DOHH2 (cell line): Measurements from ENCODE around the gene SLC22A4.

Source experiments
- H3F3A ChIP-seq: fragments of 200-600 bp; sonication (generic), shearing (Covaris generic); 2 replicates; pipeline ENCODE4 v1.6.0; 2016; ENCODE audit warnings: antibody characterized with exemption, mild to moderate bottlenecking; ENCODE audit not compliant: control insufficient read depth, insufficient read depth
- H3K27ac ChIP-seq: fragments of 200-600 bp; sonication (generic); 2 replicates; pipeline ENCODE4 v1.5.1; 2014; ENCODE audit warnings: low read depth, mild to moderate bottlenecking, low read length, moderate library complexity
- H3K27me3 ChIP-seq: fragments of 200-600 bp; sonication (generic); 2 replicates; pipeline ENCODE4 v1.6.1; 2014; ENCODE audit warnings: mild to moderate bottlenecking, low read length, mixed read lengths; ENCODE audit not compliant: control insufficient read depth
- H3K36me3 ChIP-seq: fragments of 200-600 bp; sonication (generic); 2 replicates; pipeline ENCODE4 v1.6.1; 2014; ENCODE audit warnings: mild to moderate bottlenecking, low read length, moderate library complexity, mixed read lengths; ENCODE audit not compliant: control insufficient read depth
- H3K4me1 ChIP-seq: fragments of 200-600 bp; sonication (generic); 2 replicates; pipeline ENCODE4 v1.6.1; 2014; ENCODE audit warnings: mild to moderate bottlenecking, low read length, mixed read lengths; ENCODE audit not compliant: control insufficient read depth
- H3K4me2 ChIP-seq: fragments of 200-600 bp; sonication (generic); 2 replicates; pipeline ENCODE4 v1.6.0; 2014; ENCODE audit warnings: mild to moderate bottlenecking, low read length, moderate library complexity
- H3K4me3 ChIP-seq: fragments of 200-600 bp; sonication (generic); 2 replicates; pipeline ENCODE4 v1.5.1; 2014; ENCODE audit warnings: mild to moderate bottlenecking, low read length, mixed read lengths
- H3K79me2 ChIP-seq: fragments of 200-600 bp; sonication (generic); 2 replicates; pipeline ENCODE4 v1.6.1; 2014; ENCODE audit warnings: mild to moderate bottlenecking, low read length, mixed read lengths; ENCODE audit not compliant: control insufficient read depth
- H3K9me2 ChIP-seq: fragments of 200-600 bp; sonication (generic); replicated peaks from 2 replicates; pipeline ENCODE4 v1.6.1; 2014; ENCODE audit warnings: mild to moderate bottlenecking, low read length, mixed read lengths; ENCODE audit not compliant: control insufficient read depth
- H3K9me3 ChIP-seq: fragments of 200-600 bp; sonication (generic); 2 replicates; pipeline ENCODE4 v1.6.1; 2014; ENCODE audit warnings: antibody characterized with exemption, low read length, mixed read lengths; ENCODE audit not compliant: control insufficient read depth, insufficient read depth
- H4K20me1 ChIP-seq: fragments of 200-600 bp; sonication (generic); 2 replicates; pipeline ENCODE4 v1.6.0; 2014; ENCODE audit warnings: low read depth, mild to moderate bottlenecking, antibody characterized with exemption, low read length, moderate library complexity; ENCODE audit not compliant: control insufficient read depth, insufficient read depth
- EZH2phosphoT487 ChIP-seq: fragments of 200-600 bp; sonication (generic); IDR thresholded peaks from 2 replicates; pipeline ENCODE4 v1.6.1; 2017; ENCODE audit warnings: borderline replicate concordance, mild to moderate bottlenecking, antibody characterized with exemption, low read length, moderate library complexity, mixed read lengths
- TF ChIP-seq, protein P1 (sequence below): fragments of 200-600 bp; sonication (generic); IDR thresholded peaks from one replicate; pipeline ENCODE4 v1.5.1; 2014; ENCODE audit warnings: antibody characterized with exemption, mild to moderate bottlenecking, low read depth, low read length; ENCODE audit not compliant: poor library complexity, severe bottlenecking

The SLC22A4 gene

DNA sequence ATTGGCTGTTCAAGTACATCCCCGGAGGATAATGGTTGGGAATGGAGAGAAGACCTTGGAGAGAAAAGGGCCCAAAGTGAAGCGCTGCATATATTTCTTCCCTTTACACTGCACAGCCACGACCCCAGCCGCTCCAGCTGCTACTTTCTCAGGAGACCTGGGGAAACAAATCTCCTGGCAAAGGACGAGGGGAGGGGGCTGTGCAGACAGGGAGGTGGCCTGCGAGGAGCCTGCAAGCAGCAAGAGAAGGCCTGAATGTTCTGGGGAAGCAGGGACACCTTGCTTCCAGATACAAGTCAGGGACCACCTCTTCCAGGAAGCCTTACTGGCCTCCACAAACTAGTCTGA lies 37.4 kb upstream of the SLC22A4 start:
- no peaks in the 10 kb centered on the region for H3K79me2 ChIP-seq
- no peak overlapping the region for H3K4me2 ChIP-seq
- no peak for TF ChIP-seq EZH2phosphoT487
- TF ChIP-seq, protein P1, sequence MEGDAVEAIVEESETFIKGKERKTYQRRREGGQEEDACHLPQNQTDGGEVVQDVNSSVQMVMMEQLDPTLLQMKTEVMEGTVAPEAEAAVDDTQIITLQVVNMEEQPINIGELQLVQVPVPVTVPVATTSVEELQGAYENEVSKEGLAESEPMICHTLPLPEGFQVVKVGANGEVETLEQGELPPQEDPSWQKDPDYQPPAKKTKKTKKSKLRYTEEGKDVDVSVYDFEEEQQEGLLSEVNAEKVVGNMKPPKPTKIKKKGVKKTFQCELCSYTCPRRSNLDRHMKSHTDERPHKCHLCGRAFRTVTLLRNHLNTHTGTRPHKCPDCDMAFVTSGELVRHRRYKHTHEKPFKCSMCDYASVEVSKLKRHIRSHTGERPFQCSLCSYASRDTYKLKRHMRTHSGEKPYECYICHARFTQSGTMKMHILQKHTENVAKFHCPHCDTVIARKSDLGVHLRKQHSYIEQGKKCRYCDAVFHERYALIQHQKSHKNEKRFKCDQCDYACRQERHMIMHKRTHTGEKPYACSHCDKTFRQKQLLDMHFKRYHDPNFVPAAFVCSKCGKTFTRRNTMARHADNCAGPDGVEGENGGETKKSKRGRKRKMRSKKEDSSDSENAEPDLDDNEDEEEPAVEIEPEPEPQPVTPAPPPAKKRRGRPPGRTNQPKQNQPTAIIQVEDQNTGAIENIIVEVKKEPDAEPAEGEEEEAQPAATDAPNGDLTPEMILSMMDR, result no peak
- no peaks in the 10 kb centered on the region for H3K36me3 ChIP-seq
- H3K9me2 ChIP-seq, result no peaks in the 10 kb centered on the region
- H3K9me3 ChIP-seq, result no peaks in the 10 kb centered on the region
- H3K4me3 ChIP-seq, result no peak overlapping the region
- no peak overlapping the region for H3K27ac ChIP-seq
- peaks cover 3% of the 10 kb centered on the region; the same call in 1 of the 2 replicates for H3K27me3 ChIP-seq
- H3F3A ChIP-seq, result no peaks in the 10 kb centered on the region
- no peaks in the 10 kb centered on the region for H4K20me1 ChIP-seq
- H3K4me1 ChIP-seq, result no peaks in the 10 kb centered on the region

- Histone ChIP-seq H3K9me2 (no peaks in the 10 kb centered on the region), H3K79me2 (no peaks in the 10 kb centered on the region), H3K9me3 (no peaks in the 10 kb centered on the region), H3K36me3 (no peaks in the 10 kb centered on the region), H3K4me3 (no peak within 1 kb of the TSS), H3K4me1 (no peaks in the 10 kb centered on the region), H3K27ac (no peak within 1 kb of the TSS), H3F3A (no peaks in the 10 kb centered on the region), H3K27me3 (peaks cover 3% of the 10 kb centered on the region; the same call in 1 of the 2 replicates), H3K4me2 (no peak within 1 kb of the TSS), H4K20me1 (no peaks in the 10 kb centered on the region)
- TF ChIP-seq, protein P1, result no peak
- no peak for TF ChIP-seq EZH2phosphoT487
Observed at GRCh38 chr5:132257131-132258101, 36.8 kb upstream of the SLC22A4 start, which contains the start of gene PDLIM4. Gene PDLIM4 (plus strand): TSS chr5:132257696. CDS start chr5:132257735, 39 bp downstream.

DNA sequence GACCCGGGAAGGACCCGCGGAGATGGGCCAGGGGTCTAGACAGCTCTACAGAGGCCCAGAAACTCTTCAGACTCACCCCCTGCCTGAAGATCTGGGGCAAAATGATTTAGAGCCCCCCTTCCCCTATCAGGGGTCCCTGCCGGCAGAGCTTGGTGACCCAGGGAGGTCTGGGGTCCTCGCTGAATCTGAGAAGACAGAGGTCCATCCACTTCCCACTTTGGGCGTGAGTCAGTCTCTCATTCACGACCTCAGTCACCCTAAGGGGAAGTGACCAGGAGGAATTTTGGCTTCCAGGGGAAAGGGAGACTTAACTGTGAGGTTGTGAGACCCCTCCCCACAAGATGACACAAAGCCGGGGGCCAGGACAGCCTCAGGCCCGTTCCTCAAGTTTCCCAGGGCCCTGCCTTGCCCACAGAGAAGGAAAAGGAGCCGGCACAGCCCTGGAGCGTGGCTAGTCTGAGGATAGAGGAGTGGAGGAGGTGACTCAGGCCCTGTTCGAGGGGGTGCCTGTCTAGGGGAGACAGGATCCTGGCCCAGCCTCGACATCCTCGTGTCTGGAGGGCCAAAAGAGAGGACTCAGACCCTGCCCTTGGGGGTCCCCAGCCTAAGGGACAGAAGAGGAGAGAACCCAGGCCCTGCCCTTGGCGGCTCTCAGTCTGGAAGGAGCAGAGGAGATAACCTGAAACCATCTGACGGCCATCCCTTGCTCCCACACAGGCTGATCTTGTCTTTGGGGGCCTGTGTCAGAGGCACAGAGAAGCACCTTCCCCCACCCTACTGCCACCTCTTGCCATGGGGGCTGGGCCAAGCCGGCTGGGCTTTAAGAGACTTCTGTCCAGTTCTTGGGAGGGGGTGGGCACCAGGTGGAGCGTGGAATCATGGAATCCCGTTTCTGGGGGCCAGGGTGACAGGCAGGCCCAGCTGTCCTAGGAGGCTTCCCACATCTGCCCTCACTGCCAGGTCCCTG lies 35.8 kb upstream of the SLC22A4 start:
- Histone ChIP-seq H3K79me2 (no peaks in the 10 kb centered on the region), H3K36me3 (no peaks in the 10 kb centered on the region), H3K27me3 (peaks cover 4% of the 10 kb centered on the region), H3K4me2 (no peak overlapping the region), H3F3A (no peaks in the 10 kb centered on the region), H3K4me3 (no peak overlapping the region), H3K4me1 (no peaks in the 10 kb centered on the region), H3K9me3 (no peaks in the 10 kb centered on the region), H3K9me2 (no peaks in the 10 kb centered on the region), H4K20me1 (no peaks in the 10 kb centered on the region), H3K27ac (no peak overlapping the region)
- TF ChIP-seq, protein P1, result no peak
- no peak for TF ChIP-seq EZH2phosphoT487
